Measurements from ENCODE around the gene AGO4.
A peak's percentile ranks its signal among the peaks of the same experiment; 100 is the strongest.
"Not testable (repeated sequence)": the region's sequence is repeated elsewhere in the genome, so short reads cannot be mapped to it uniquely, and the experiment has no call there.

The AGO4 gene

GRCh38 chr1:35863881-35864625 lies 56.2 kb downstream of the AGO4 start:
- no peak for DNase-seq (ENCODE audit: low read depth)

- no peak for DNase-seq (ENCODE audit: low read depth)
Observed at GRCh38 chr1:35864813-35865212, 57.0 kb downstream of the AGO4 start.

DNA sequence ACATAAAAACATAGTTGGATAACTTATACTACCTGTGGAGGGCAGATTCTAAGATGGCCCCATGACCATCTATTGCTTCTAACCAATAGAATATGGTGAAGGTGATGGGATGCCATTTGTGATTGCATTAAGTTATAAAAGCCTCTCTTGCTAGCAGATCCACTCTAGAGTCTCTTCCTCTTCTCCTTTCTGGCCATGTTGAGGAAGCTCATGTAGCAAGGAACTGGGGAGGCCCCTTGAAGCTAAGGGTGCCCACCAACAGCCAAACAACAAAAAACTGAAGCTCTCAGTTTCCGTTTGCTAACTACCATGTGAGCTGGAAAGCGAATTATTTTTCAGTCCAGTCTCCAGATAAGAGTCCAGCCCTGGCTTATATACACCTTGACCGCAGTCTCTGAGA lies 59.2 kb downstream of the AGO4 start:
- DNase-seq (ENCODE audit: low read depth), result no peak

- DNase-seq (ENCODE audit: low read depth), result not testable (repeated sequence)
Observed at GRCh38 chr1:35869245-35869950, 61.6 kb downstream of the AGO4 start.

DNA sequence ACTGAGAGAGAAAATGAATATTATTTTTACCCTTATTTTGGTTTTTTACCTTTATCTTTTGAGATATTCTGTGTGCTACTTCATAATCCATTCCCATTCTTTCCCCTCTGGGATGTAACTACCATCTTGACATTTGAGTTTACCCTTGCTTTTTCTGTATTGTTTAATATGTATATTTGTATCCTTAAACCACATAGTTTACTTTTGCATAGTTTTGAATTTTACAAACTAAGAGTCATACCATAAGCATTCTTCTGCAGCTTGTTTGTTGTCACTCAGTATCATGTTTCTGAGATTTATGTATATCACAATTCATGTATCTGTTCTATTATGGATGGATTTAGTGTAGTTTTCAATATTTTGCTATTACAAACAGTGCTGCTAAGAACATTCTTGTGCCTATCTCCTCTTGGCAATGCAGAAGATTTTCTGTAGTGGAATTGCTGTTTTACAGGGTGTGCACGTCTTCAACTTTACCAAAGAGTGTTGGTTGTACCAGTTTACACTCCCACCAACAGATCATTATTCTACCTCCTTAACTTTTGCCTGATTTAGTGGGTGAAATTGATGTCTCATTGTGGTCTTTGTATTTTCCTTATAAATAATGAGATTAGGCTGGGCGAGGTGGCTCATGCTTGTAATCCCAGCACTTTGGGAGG lies 63.0 kb downstream of the AGO4 start:
- DNase-seq (ENCODE audit: low read depth), result no peak

- DNase-seq (ENCODE audit: low read depth), result no peak
Observed at GRCh38 chr1:35873243-35873750, 65.5 kb downstream of the AGO4 start.

- not testable (repeated sequence) for DNase-seq (ENCODE audit: low read depth)
Observed at GRCh38 chr1:35874115-35874514, 66.3 kb downstream of the AGO4 start.

GRCh38 chr1:35876988-35877387 lies 69.2 kb downstream of the AGO4 start:
- DNase-seq (ENCODE audit: low read depth), result no peak

- DNase-seq (ENCODE audit: low read depth), result no peak
Observed at GRCh38 chr1:35881850-35882273, 74.0 kb downstream of the AGO4 start.

GRCh38 chr1:35882586-35882944 lies 74.7 kb downstream of the AGO4 start:
- DNase-seq (ENCODE audit: low read depth), result no peak

GRCh38 chr1:35882945-35883634 lies 75.3 kb downstream of the AGO4 start, which contains the start of gene AGO1:
TSS of gene AGO1 (plus strand) at chr1:35883209. CDS start at chr1:35883422, 213 bp downstream.
- peak; percentile 96 for DNase-seq (ENCODE audit: low read depth)

- DNase-seq (ENCODE audit: low read depth), result peak; percentile 21
Observed at GRCh38 chr1:35883635-35884101, 75.9 kb downstream of the AGO4 start.

DNA sequence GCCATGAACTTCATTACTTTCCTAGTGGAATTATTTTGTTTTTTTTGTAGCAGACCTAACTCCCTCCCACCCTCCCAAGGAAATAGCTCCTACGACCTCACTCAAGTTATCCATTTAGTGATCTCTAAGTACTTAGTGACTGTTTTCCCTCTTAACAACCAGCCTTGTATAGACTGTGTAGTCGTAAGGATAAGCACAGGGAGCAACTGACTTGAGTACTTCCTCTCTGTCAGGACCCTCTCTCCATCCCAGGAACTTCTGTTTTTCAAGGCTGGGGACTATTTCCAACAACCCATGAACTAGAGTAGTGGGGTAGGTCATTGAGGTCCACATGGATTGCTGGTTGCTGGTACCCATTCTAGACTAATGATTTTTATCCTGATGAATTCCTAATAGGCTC lies 77.1 kb downstream of the AGO4 start:
- no peak for DNase-seq (ENCODE audit: low read depth)

DNA sequence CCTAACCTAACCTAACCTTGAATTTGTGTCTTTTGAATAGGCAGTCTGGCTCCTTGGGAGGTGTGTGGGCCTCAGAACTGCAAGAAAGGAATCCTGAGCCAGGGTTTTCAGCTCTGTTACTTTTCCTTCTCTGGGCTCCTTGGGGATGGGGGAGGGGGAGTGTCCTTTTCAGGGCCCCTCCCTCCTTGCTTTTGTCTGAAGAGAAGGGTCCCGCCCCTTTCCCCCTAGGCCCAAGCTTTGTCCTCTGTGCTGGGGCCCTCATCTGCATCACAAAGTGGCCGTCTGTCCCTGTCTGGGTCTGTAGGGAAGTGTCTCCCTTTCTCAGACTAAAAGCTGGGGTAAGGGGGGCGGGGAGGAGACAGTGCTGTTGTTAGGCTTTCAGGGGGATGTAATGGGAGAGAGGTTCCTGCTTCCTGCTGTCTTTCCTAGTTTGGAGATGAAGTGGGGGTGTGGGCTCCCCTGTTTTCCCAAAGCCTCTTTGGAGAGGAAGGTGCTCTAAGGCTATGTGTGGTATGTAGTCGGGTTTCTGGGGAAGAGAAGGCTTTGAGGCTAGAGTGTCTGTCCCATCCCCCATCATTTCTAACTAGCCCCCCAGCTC lies 78.2 kb downstream of the AGO4 start:
- DNase-seq (ENCODE audit: low read depth), result no peak

- no peak for DNase-seq (ENCODE audit: low read depth)
Observed at GRCh38 chr1:35886577-35887431, 79.0 kb downstream of the AGO4 start.

- no peak for DNase-seq (ENCODE audit: low read depth)
Observed at GRCh38 chr1:35887508-35887907, 79.7 kb downstream of the AGO4 start.

GRCh38 chr1:35888255-35888654 lies 80.4 kb downstream of the AGO4 start:
- no peak for DNase-seq (ENCODE audit: low read depth)

DNA sequence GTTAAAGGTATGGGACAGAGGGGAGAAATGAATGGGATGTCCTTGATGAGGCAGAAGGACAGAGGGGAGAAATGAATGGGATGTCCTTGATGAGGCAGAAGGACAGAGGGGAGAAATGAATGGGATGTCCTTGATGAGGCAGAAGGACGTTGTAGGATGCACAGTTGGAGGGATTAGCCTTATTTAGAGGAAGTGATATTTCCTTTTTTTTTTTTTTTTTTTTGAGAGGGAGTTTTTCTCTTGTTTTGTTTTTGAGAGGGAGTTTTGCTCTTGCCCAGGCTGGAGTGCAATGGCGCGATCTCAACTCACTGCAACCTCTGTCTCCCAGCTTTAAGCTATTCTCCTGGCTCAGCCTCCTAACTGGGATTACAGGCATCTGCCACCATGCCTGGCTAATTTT lies 81.2 kb downstream of the AGO4 start:
- DNase-seq (ENCODE audit: low read depth), result not testable (repeated sequence)

DNA sequence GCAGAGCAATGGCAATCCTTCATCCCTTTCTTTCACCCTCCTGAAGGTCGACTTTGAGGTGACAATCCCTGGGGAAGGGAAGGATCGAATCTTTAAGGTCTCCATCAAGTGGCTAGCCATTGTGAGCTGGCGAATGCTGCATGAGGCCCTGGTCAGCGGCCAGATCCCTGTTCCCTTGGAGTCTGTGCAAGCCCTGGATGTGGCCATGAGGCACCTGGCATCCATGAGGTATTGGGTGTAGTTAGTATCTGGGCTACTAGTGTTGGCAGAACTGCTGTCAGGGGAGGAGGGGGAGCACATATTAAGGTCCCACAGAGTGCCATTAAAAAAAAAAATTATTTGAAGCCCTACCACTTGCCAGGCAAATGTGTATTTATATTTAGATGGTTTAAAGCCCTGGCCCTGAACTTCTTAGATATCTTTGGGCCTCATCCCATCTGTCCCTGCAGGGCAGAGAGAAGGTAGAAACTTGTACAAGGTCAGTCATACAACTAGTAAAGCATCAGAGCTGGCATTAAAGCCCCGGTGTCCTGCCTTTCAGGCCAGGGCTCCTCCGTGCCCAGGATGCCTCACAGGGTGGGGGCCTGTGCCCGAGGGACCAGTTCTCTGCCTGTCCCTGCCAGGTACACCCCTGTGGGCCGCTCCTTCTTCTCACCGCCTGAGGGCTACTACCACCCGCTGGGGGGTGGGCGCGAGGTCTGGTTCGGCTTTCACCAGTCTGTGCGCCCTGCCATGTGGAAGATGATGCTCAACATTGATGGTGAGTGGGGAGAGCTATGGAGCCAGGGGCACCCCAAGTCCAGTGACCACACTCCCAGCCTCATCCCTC lies 85.4 kb downstream of the AGO4 start:
- no peak for DNase-seq (ENCODE audit: low read depth)

DNA sequence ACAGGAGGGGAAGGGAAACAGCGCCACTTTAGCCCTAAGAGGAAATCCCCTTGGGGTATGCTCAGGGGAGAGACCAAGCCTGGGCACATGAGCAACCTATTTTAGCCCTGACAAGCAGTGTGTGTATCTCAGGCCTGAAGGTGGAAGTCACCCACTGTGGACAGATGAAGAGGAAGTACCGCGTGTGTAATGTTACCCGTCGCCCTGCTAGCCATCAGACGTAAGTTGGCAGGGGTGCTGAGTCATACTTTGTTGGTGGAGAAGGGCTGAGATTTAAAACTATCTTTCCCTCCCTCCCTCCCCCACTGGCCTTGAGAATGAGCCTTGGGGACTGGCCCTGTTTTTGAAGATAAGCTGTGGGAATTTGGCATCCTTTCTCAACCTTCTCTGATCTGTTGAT lies 86.4 kb downstream of the AGO4 start:
- DNase-seq (ENCODE audit: low read depth), result no peak
